HPDE6-E6E7 (cell line): ENCODE results near the gene CLIP3.
"Not testable (repeated sequence)": the region's sequence is repeated elsewhere in the genome, so short reads cannot be mapped to it uniquely, and the experiment has no call there.

Experiments
- DNase-seq: peaks from one replicate; pipeline ENCODE4 v3.0.0; 2011; ENCODE audit warnings: missing footprints; ENCODE audit errors: extremely low spot score

The CLIP3 gene

GRCh38 chr19:36032251-36033104 lies at the start of gene CLIP3:
Gene CLIP3, minus strand, starts transcription at chr19:36032873. Its CDS starts 516 bp downstream, at chr19:36032357.
- no peak for DNase-seq

DNA sequence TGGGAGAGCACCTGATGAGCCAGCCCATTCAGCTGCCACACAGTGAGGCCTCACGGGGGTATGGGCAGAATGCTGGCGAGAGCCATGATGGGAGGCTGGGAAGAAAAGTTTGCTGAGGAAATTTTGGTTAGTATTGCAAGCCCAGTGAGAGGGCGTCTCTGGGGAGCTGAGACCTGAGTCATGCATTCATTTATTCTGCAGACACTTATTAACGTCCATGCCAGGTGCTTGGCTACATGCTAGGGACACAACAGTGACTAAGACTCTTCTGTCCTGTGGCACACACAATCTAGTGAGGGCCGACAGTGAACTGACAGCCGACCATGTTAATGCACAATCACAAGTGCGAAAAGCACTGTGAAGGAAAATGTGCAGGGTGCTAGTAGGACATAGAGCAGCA lies 49.2 kb upstream of the CLIP3 start:
- DNase-seq: no peak

DNA sequence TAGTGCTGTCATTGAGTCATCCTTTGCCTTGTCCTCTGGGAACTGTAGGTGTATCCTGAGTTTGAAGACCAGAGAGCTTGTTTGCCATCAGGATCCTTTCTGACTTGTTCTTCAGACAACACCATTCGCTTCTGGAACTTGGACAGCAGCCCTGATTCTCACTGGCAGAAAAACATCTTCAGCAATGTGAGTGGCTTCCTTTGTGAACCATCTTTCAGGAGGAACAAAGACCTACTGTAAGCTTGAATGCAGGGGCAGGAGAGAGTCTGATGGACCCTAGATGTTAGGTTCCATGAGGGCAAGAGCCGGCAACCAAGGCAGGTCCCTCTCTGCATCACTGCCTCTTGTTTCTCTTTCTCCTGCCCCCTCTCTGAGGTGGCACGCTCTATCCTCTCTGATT lies 48.7 kb upstream of the CLIP3 start:
- DNase-seq: no peak

DNA sequence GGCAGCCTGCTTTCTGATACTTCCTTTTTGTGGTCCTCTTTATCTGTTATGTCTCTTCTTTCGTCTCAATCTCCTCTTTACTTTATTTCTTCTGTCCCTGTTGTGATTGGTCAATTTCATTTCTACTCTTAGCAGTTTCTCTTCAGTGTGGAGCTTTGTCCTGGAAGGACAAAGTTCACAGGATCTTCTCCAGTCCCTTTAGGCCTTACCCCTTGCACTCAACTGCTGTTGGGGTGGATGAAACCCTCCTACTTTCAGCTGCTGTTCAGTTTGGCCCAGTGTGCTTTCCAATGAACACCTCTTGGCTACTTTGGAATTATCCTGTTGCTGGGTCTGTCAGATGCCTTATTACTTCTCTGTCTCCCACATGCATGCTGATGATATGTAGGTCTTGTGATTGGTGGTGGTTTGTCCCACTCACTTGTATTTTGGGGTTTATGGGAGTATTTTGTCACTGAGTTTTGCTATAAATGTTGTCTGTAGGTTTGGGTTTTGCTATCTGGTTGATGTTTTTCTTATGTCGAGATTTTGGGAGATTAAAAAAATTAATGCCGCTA lies 46.8 kb upstream of the CLIP3 start:
- no peak for DNase-seq

- DNase-seq: no peak
Measured at GRCh38 chr19:36073121-36073876, 40.6 kb upstream of the CLIP3 start.

DNA sequence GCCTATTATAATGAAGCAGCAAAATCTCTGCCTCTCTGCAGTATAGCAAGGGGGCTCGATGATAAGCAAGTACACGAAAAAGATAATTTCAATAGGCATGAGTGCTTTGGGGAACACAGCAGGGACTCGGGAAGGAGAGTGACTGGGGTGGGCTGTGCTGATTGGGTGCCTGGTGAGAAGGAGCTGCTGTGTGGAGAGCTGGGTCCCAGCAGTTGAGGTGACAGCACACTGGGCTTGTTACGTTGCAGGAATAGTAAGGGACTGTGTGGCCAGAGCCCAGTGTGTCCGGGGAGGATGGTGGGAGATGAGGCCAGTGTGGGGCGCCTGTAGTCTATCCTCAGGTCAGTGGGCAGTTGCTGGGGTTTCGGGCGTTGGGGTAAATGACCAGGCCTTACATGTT lies 39.4 kb upstream of the CLIP3 start:
- no peak for DNase-seq

- not testable (repeated sequence) for DNase-seq
Measured at GRCh38 chr19:36068810-36069499, 36.3 kb upstream of the CLIP3 start.

- DNase-seq: no peak
Measured at GRCh38 chr19:36067681-36068080, 35.0 kb upstream of the CLIP3 start.

DNA sequence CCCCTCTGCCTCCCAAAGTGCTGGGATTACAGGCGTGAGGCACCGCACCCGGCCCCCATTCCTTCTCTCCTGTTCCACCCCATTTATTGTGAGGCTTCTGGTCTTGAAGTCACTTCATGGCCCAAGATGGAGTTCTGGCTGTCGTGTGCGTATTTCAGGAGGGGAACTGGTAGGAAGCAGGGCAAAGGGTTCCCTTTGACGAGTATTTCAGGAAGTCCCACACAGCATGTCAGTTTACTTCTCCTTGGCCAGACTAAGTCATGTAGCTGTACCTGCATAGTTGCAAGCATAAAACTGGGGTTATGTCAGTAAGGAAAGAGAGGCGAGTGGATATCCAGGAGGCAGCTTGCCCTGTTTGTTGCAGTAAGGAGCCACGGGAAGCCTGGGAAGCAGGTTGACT lies 32.2 kb upstream of the CLIP3 start:
- DNase-seq: no peak

- no peak for DNase-seq
Measured at GRCh38 chr19:36061367-36061766, 28.7 kb upstream of the CLIP3 start.

DNA sequence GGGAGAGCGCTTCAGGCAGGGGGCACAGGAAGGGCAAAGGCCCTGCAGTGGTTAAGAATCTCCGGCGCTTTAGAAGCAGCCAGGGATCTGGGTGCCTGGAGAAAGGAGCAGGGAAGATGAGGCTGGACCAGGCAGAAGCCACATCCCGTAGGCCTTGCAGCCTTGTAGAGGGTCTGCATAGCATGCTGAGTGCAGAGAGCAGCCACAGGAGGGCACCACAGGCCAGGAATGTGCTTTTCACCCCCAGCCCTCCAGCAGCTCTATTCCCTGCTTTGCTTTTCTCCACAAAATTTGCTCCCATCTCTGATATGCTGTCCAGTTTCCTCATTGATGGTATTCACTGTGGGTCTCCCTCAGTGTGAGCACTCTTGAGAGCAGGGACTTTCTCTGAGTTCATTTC lies 27.8 kb upstream of the CLIP3 start:
- peak; percentile 49 for DNase-seq

DNA sequence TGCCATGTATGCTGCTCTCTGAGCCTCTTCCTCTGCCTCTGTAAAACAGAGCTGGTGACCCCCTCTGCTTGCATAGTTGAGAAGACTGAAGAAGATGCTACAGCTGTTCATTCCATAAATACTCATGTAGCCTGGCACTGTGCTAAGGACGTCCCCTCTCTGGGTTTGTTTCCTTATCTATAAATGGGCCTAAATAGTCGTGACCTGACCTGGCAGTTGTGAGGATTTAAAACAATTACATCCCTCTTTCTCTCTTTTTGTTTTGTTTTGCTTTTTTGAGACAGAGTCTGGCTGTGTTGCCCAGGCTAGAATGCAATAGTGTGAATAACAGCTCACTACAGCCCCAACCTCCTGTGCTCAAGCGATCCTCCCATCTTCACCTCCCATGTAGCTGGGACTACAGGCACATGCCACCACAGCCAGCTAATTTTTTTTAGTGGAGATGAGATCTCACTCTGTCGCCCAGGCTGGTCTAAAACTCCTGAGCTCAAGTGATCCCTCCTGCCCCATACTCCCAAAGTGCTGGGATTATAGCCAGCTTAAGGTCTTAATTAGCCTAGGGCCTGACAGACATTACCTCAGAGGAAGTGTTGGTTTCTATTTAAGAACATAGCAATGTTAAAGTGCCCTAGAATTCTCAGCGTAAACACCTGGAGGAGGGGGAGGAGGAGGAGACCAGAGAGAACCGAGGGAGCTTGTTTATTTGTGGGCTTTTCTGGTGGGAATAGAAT lies 26.7 kb upstream of the CLIP3 start:
- no peak for DNase-seq

DNA sequence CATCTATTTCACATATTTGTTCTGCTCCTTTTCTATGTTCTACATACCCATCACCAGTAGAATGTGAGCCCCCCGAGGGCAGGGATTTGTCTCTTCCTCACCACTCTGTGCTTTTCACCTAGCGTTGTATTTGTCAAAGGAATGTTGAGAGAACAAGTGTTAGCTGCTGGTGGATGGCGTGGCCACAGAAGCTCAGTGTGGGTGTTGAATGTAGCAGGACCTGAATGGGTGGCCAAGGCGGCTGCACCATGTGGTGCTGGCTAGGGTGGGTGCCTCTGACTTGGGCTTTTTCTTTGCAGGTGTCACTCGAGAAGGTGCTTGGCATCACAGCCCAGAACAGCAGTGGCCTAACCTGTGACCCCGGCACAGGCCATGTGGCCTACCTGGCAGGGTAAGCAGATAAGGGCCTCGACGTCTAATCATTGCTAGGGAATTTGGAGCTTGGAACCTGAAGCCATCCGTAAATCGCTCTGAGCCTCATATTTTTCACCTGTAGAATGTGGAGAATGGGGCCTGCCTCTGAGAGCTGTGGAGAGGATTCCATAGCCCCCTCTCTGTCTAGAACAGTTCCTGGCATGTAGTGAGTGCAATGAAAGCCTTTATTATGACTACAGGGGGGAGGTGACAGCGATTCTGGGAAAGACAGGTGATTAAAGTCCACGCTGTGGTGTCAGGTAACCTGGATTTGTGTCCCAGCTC lies 26.0 kb upstream of the CLIP3 start:
- no peak for DNase-seq

GRCh38 chr19:36054733-36055686 lies 22.3 kb upstream of the CLIP3 start, which contains the start of gene WDR62:
Gene WDR62, plus strand, starts transcription at chr19:36054897. Its CDS starts 75 bp downstream, at chr19:36054972.
- DNase-seq: peak; percentile 98

DNA sequence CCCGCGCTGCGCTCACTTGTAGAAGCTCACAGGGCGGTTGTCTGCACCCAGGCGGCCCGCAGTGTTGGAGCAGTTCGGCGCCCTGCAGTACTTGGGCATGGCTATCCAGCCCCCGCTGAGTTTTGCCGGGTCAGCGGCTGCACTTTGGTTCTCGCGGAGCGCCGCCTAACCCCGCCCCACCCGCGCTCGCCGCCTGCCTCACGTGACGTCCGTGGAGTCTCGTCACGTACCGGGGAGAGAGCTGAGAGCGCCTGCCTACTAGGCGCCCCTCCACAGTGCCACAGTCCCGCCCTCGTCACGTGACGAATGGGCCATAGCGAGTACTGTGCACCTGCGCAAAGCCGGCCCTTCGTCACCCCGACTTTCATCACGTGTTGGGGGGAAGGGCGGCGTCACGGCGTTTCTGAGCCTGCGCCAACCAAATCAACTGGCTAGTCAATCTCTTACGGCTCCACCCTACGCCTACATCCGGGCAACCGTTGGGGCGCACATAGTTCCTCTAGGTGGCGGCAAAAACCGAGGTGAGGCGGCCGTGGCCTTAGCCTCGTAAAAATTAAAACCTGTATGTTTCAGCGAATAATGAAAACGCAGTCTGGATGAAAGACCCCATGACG lies 21.6 kb upstream of the CLIP3 start, which contains the start of gene THAP8:
TSS of gene THAP8 (minus strand) at position 167 of the 614 bp plus-strand sequence. CDS start at position 99, 68 bp downstream.
- peak; percentile 99 for DNase-seq

DNA sequence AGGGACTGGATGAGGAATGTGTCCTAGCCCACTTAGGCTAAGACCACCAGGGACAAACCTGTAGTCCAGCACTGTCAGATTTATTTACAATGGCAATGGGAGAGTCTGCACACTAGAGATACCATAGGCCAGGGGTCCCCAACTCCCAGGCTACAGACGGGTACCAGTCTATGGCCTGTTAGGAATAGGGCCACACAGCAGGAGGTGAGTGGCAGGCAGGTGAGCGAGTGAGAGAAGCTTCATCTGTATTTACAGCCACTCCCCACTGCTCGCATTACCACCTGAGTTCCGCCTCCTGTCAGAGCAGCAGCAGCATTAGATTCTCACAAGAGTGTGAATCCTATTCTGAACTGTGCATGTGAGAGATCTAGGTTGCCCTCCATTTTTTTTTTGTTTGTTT lies 19.0 kb upstream of the CLIP3 start:
- no peak for DNase-seq

- no peak for DNase-seq
Measured at GRCh38 chr19:36051236-36051635, 18.6 kb upstream of the CLIP3 start.

DNA sequence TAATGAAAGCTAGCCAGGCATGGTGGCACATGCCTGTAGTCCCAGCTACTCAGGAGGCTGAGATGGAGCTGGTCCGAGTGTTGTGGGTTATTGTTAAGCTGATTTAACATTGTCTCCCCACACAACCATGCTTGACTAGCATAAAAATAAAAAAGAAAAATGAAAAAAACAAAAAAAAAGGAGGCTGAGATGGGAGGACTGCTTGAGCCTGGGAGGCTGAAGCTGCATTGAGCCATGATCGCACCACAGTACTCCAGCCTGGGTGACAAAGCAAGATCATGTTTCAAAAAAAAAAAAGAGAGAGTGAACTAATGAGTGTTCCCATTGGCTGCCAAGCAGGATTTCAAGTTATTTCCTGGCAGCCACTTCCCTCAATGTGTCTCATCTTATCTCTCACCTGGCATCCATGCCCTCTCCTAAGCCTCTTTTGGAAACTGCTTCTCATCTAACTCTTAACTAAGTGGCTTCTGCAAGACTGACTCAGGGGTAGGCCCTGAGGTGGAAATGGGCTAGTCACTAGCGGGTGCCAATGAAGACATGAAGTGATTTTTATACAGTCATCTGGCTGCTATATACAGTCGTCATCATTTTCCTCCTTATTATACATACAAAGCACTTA lies 16.5 kb upstream of the CLIP3 start:
- DNase-seq: no peak
